SK-N-SH treated with all-trans-retinoic acid at 6 μM for 48 hours (cell line): ENCODE measurements around the gene KRT10.

Experiments used
- GLIS3 ChIP-seq: fragments of 250-450 bp; sonication (Bioruptor Pico); IDR thresholded peaks from 2 replicates; pipeline ENCODE4 v1.5.0; 2020; ENCODE audit warnings: mild to moderate bottlenecking, moderate library complexity
- ZNF70 ChIP-seq: fragments of 450-650 bp; formaldehyde crosslinking; IDR thresholded peaks from 2 replicates; pipeline ENCODE4 v1.5.0; 2020; ENCODE audit warnings: mild to moderate bottlenecking, moderate library complexity

DNA sequence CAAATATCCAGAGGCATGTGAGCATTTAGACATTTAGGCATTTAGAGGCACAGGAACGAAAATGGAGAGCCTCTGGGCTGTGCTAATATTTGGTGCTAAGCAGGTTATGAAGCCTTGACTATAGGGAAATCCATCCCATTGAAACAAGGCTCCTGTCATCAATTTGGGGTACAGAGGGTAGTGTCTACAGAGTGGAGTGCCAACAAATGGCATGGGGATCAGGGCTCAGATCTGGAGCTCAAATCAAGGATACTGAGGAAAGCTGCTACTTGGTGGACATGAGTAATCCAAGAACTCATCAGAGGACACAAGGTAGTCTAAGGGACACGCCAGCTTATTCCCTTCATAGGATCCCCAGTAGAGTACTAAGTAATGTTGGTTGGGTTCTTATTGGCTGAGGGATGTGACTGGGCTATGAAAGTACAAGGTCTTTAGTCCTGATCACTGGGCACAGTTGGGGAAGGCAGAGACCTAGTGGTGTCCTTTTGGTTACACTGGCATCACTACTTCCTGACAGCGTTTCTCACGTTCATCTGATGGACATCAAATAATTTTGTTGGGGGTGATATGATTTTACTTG lies 5.2 kb downstream of the KRT10 start:
- TF ChIP-seq ZNF70 (CRISPR knock-in tag) (no peak), GLIS3 (CRISPR knock-in tag) (no peak)
